GM12864 (cell line): ENCODE results near the gene ARRDC4.

Experiments used
- DNase-seq: peaks from one replicate; pipeline ENCODE4 v3.0.0-alpha.2; 2011; ENCODE audit warnings: low read depth
- H3K4me3 ChIP-seq: 2 replicates; pipeline ENCODE4 v1.5.1; 2011; ENCODE audit warnings: mild to moderate bottlenecking, low read depth, low read length, control low read depth
- TF ChIP-seq, protein P1 (sequence below): IDR thresholded peaks from 2 replicates; pipeline ENCODE4 v1.5.1; 2011; ENCODE audit warnings: low read depth, mild to moderate bottlenecking, moderate library complexity, low read length, control low read depth, inconsistent platforms; ENCODE audit errors: missing control alignments

Gene ARRDC4, protein sequence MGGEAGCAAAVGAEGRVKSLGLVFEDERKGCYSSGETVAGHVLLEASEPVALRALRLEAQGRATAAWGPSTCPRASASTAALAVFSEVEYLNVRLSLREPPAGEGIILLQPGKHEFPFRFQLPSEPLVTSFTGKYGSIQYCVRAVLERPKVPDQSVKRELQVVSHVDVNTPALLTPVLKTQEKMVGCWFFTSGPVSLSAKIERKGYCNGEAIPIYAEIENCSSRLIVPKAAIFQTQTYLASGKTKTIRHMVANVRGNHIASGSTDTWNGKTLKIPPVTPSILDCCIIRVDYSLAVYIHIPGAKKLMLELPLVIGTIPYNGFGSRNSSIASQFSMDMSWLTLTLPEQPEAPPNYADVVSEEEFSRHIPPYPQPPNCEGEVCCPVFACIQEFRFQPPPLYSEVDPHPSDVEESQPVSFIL

DNA sequence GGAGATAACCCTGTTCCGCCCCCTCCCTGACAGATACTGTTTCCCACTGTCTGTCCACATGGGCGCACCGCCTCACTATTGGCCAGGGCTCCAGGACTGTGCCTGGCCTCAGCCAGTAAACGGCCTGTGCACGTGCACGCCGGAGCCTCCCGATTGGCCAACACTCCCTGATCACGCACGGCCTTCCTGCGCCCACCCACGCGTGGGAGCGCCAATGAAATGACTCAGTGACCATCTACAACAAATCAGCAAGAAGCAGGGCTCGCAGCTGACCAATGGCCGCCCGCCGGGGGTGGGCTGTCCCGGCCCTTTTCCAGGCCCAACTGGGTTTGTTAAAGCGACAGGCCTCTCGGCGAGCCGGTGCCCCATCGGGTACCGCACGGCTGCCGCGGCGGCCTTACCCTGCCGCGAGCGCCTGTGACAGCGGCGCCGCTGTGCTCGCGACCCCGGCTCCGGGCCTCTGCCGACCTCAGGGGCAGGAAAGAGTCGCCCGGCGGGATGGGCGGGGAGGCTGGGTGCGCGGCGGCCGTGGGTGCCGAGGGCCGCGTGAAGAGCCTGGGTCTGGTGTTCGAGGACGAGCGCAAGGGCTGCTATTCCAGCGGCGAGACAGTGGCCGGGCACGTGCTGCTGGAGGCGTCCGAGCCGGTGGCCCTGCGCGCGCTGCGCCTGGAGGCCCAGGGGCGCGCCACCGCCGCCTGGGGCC is at the start of gene ARRDC4:
Gene ARRDC4, plus strand, starts transcription at position 340 of the 703 bp plus-strand sequence. Its CDS starts 159 bp downstream, at position 499.
- TF ChIP-seq, protein P1, sequence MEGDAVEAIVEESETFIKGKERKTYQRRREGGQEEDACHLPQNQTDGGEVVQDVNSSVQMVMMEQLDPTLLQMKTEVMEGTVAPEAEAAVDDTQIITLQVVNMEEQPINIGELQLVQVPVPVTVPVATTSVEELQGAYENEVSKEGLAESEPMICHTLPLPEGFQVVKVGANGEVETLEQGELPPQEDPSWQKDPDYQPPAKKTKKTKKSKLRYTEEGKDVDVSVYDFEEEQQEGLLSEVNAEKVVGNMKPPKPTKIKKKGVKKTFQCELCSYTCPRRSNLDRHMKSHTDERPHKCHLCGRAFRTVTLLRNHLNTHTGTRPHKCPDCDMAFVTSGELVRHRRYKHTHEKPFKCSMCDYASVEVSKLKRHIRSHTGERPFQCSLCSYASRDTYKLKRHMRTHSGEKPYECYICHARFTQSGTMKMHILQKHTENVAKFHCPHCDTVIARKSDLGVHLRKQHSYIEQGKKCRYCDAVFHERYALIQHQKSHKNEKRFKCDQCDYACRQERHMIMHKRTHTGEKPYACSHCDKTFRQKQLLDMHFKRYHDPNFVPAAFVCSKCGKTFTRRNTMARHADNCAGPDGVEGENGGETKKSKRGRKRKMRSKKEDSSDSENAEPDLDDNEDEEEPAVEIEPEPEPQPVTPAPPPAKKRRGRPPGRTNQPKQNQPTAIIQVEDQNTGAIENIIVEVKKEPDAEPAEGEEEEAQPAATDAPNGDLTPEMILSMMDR, result no peak
- H3K4me3 ChIP-seq, result peak within 1 kb of the TSS; percentile 28
- DNase-seq, result peak; percentile 47

DNA sequence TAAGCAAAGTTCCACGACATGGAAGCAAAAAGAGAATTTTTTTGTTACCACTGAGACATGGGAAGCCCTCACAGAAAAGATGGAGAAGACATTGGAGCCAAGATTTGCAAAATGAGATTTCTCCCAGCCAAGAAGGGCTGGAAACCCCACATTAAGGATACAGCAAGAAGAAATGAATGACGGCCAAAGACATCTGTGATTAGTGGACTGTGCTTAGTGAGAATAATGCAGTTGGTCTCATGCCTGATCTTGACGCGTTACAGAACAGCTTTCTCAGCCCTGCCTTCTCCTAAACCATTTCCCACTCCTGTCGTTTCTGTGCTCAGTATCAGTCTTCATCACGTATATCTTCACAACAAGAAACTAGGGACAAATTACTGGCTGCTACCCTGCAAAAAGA is 45.8 kb upstream of the ARRDC4 start:
- TF ChIP-seq, protein P1, result no peak
- H3K4me3 ChIP-seq, result no peak overlapping the region
- no peak for DNase-seq

DNA sequence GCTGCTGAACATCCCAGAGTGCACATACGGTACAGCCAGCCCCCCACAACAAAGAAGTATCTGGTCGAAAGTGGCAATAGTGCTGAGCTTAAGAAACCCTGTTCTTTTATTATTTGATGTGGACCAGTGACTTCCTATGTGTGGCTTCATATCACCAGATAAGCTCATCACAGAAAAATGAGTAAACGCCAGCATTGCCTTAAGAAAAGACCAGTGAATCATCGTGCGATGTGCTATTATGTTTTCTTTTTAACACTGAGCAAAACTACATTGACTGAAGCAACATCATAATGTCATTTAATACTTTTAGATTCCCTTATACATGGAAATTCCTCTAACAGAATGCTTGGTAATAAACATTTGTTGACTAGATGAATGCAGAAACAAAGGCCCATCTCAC is 45.2 kb upstream of the ARRDC4 start:
- DNase-seq, result no peak
- H3K4me3 ChIP-seq, result no peak overlapping the region
- TF ChIP-seq, protein P1, result no peak

DNA sequence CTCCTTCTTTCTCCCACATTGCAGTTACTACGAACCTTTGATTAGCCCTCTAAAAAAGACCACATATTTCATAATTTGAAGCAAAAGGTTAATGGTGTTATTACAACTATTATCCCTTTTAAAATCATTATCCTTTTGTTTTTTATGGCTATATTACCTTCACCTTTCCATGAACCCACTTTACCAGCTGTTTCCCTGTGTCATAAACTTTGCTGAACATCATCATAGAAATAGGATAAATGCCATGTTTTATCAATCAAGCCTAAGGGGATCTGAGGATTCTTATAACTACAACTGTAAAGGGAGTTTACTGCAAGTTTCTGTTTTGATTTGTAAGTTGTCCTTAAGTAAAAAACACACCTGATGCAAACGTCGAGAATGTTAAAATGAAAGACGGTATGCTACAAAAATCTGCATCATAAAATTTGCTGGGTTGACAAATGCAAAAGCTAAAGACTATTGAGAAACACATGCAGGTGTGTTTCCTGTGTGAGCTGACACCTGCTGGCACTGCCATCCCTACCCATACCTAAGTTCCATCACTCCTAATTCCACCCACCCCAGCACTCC is 39.1 kb upstream of the ARRDC4 start:
- DNase-seq, result no peak
- no peak overlapping the region for H3K4me3 ChIP-seq
- TF ChIP-seq, protein P1, result no peak

DNA sequence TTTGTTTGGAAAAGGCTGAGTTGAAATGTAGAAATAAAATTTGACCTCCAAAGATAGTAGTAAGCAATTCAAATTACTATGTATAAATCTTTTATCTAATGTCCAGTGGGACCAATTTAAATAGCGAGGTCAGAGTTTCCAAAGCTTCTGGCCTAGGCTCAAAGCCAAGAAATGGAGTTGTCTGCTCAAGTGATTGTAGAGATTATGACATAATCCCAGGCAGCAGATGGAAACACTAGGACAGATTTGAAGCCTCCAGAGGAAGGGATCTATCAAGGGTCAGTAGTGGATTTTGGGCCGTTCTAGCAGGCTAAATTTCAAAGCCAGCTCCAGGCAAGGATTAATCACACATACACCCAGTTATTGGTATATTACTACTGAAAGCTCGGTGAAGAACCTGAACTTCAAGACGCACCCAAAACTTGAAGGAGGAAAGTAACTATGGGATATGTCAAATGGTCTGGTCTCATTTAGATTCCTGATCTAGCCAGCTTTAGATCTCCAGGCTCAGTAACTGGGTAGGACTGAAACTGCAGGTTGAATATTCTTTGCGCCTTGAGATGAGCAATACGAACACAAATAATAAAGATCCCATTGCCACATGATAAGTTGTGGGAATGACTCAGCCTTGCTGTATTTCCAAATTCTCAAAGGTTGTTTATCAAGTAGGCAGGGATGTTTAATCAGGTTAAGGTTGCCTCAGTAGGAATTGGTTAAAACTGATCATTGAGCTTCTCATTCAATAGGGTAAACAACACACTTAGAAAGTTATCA is 30.9 kb upstream of the ARRDC4 start:
- TF ChIP-seq, protein P1, result no peak
- H3K4me3 ChIP-seq, result no peak overlapping the region
- DNase-seq, result no peak

DNA sequence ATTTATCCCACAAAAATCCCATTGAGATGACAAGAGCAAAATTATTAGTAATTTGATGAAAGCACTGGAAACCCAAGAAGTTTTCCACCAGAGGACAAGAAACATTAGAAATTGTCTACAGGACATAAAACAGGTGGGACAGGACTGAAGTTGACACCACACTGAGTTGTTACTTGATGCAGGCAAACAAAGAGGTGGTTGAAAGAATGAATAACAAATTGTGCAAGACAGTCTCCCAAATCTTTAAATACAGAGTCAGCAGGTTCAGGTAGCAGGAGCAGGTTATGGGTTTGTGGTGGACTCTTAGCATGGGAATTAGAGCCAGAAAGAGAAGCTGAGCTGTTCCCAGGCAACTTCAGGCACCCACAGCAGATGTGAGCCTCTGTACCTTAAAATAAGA is 30.3 kb upstream of the ARRDC4 start:
- no peak overlapping the region for H3K4me3 ChIP-seq
- DNase-seq, result no peak
- TF ChIP-seq, protein P1, result no peak
